Endometrium (tissue), 2 donors: Measurements from ENCODE around the gene HNRNPA0.
A peak's percentile ranks its signal among the peaks of the same experiment; 100 is the strongest.

ENCODE experiments used
- FAIRE-seq: peaks from 2 replicates; lab custom pipeline; 2012; peaks lifted over from hg19 to GRCh38; lab: Jason Lieb, UNC
- donor health status: control.
- donor health status: control.

The HNRNPA0 gene

DNA sequence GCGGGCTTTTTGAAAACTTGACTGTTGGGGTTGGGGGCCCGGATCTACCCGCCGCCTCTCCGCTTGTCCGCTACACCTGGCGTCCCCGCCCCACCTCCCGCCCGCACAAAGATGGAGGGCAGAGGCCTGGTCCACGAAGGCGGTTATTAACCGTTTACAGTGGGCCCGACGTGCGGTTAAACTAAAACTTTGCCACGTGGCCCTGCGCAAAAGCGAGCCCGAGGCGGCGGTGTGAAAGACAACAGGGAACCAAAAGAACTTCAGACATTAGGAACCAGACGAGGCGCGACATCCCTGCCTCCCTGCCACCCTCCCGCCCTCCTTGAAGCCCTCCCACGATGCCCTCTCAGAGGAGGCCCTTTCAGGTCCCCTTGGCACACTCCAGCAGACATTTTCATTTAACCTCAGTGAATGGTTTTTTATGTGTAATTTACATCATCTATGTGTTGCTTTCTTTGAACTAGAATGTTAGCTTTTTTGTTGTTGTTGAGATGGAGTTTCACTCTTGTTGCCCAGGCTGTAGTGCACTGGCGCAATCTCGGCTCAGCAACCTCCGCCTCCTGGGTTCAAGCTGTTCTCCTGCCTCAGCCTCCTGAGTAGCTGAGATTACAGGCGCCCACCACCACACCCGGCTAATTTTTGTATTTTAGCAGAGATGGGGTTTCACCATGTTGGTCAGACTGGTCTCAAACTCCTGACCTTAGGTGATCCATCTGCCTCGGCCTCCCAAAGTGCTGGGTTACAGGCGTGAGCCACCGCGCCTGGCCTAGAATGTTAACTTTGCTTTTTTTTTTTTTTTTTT lies 999 bp upstream of the HNRNPA0 start:
- FAIRE-seq: no peak

DNA sequence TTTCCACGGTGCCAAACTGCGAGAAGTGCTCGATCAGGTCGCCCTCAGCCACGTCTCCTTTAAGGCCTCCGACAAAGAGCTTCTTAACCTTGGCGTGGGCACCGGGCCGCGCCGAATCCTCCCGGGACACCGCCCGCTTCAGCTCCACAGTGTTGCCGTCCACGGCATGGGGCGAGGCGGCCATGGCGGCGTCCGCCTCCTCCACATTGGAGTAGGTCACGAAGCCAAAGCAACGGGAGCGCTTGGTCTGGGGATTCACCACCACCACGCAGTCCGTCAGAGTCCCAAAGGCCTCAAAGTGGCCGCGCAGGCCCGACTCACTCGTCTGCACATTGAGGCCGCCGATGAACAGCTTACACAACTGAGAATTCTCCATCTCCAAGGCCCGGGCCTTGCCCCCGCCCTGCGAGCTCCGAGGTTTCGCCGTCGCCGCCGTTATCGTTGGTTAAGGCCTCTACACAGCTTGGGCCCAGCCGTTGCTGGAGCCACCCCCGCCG lies 424 bp downstream of the HNRNPA0 start:
- FAIRE-seq: no peak

DNA sequence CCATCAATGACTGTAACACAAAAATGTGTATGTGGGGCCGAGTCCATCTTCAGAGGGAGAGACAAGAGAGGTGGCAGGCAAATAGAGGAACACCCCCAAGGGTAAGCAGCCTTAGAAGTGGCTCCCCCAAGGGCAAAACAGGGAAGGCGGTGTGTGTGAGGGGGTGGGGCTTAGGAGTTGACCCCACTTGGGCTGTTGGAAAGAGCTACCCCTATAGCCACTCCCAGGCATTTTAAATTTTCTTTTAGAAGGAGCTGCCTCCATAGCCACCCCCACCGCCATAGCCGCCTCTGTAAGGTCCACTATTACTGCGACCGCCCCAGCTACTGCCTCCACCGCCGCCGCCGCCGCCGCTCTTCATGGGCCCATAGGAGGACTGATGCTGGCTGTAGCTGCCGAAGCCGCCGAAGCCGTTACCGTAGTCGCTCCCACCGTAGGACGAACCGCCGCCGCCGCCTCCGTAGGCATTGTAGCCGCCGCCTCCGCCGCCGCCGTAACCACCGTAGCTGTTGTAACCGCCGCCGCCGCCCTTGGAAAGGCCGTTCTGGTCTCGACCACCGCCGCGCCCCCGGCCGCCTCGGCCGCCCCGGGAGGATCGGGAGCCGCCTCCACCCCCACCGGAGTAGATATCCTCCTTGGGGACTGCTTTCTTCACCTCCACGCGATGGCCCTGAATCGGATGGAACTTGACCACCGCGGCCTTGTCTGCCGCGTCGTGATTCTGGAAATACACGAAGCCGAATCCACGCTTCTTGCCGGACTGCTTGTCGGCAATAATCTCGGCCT lies 1.1 kb downstream of the HNRNPA0 start:
- no peak for FAIRE-seq

DNA sequence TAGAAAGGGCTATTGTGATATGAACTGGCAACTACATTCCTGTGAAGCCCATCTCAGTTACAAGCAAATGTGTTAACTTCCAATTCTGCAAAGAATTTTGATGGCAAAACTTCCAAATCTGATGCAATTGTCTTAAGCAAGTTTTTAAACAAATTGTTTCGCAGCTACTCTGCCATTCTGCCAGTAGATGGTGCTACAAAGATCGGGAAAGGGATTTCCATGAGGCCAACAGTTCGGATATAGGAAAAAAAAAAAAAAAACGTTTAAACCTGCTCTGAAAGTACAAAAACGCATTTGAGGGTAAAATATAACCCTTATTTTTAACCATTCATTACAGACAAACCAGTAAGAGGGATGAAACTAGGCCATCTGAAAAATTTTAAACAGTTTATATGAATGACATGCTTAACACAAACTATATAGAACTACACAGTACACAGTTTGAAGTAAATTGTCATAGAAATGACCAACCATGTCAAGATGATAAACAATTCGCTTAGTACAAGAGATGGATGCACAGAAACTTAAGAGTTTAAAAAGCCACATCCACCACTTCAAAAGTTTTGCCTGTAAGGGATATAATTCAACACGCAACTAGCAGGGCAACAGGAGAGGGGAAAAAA lies 2.2 kb downstream of the HNRNPA0 start:
- peak; percentile 69 for FAIRE-seq

- no peak for FAIRE-seq
Measured at GRCh38 chr5:137750436-137750835, 3.7 kb downstream of the HNRNPA0 start.

GRCh38 chr5:137747848-137748247 lies 6.3 kb downstream of the HNRNPA0 start:
- no peak for FAIRE-seq

DNA sequence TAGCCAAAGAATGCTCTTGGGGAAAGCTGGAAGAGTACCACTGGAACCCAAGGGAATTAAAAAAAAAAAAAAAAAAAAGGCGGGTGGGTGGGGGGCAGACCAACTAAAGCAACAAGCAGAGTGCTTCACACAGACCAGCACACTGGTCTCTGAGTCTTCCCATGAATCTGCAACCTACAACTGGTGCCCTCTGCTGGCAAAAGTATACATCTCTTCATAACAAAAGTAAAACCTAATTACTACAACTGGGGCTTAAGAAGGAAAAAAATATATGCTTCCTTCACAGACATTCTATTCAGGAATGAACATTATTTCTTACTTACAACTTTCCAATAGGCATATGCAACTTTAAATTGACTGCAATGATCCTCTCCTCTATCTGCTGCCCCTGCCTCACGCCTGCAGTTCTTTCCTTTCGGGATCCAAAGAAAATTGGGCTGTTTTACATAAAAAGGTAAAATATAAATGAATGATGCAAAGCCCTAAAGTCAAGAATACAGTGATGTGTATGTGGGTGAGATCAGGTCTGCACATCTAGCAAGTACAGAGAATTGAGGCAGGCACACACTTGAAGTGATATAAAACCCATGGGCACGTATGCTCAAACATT lies 11.0 kb downstream of the HNRNPA0 start:
- peak; percentile 83 for FAIRE-seq

GRCh38 chr5:137741718-137742117 lies 12.4 kb downstream of the HNRNPA0 start:
- no peak for FAIRE-seq

- no peak for FAIRE-seq
Measured at GRCh38 chr5:137739737-137740136, 14.4 kb downstream of the HNRNPA0 start.

GRCh38 chr5:137738947-137739346 lies 15.2 kb downstream of the HNRNPA0 start:
- FAIRE-seq: no peak

GRCh38 chr5:137737349-137738131 lies 16.6 kb downstream of the HNRNPA0 start:
- FAIRE-seq: no peak

DNA sequence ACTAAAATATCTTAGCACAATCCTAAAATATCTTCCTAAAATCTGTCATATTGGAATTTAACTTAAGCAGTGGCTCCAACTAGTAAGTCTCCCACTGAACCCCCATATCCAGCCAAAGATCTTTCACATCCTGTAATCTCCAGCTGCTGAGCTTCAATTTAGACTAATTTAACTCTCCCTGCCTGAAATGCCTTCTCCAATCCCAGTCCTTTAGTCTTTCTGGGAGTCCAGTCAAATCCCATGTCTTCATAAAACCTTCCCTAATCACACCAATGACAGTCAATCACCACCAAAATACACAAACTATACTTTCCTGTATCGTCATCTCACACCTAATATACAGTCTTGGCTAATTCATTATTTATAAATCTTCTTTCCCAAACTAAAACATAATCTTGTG lies 17.7 kb downstream of the HNRNPA0 start:
- FAIRE-seq: no peak

DNA sequence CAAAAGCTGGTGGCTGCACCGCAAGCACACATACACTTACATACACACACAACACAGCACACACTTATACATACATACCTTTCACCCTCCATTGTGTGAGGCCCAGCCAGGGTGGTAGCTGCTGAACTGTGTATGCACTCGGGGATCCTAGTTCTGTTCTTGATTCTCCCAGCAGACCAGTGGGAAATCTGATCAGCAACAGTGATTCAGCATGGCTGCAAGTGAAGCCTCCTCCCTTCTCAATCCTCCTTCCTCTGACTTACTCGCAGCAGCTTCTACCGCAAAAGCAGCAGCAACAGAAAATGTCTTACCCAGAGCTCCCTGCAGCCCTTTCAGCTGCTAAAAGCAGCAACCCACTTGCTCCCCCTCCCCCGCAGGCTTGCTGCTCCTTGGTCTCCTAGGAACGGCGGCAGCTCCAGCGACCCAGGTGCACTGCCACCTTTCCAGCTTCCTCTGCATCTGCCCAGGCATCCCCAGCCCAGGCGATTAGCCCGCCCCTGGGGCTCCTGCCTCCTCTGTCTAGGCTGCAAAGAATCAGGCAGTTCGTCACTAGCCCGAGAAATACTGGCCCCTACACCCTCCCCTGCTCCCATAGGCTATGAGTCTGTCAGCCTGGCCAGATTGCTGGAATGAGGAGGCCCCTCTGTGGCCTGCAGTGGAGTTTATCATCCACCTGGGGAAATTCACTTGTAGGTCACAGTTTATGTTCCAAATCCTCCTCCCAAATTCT lies 18.4 kb downstream of the HNRNPA0 start, which contains the start of gene KLHL3:
Gene KLHL3, minus strand, starts transcription at position 535 of the 730 bp plus-strand sequence. Its CDS starts 443 bp downstream, at position 92.
- no peak for FAIRE-seq

- no peak for FAIRE-seq
Measured at GRCh38 chr5:137734962-137735554, 19.1 kb downstream of the HNRNPA0 start.

DNA sequence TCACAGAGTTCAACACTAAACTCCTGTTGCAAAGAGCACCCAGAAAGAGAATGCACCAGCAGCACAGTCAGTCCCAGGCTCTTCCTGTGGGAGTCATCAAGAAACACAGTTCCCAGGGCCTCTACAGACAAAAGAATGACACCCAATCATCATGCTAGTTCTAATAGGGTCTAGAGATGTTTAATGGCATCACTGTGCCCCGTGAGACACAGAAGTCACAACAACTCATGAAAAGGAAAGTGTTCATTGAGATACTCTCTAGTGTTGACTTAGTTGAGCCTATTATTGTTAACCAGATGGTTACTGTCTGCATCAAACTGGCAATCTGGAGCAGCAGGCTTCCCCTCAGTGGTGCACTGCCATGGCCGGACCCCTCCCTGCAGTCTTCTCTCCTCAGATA lies 19.8 kb downstream of the HNRNPA0 start:
- no peak for FAIRE-seq

DNA sequence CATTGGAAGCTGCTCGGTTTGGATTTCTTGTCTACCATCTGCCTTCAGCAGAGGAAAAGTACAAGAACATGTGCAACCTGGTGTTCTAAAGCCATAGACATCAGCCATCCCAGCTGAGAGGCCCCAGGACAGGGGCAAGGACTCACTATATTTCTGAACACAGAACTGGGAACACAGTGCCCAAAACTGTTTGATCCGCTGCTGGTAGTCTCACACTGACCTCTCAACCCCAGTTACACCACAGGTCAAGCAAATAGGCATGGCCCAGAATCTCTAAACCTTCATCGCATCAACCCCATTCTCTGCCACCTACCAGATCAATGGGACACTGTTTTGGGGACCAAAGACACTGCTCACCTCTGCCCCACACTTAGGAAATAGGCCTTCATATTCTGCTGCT lies 20.2 kb downstream of the HNRNPA0 start:
- FAIRE-seq: no peak

- no peak for FAIRE-seq
Measured at GRCh38 chr5:137733006-137733405, 21.2 kb downstream of the HNRNPA0 start.

GRCh38 chr5:137731176-137731575 lies 23.0 kb downstream of the HNRNPA0 start:
- FAIRE-seq: no peak

GRCh38 chr5:137730336-137730735 lies 23.8 kb downstream of the HNRNPA0 start:
- FAIRE-seq: no peak

- no peak for FAIRE-seq
Measured at GRCh38 chr5:137728048-137728447, 26.1 kb downstream of the HNRNPA0 start.
